Cerebellar nuclear complex (tissue), 1 donor: ENCODE data around the gene BCAN.

Experiments used
- DNase-seq, 2 experiments: peaks; one replicate each; lab custom pipeline; 2025; lab: John Stamatoyannopoulos, UW

BCAN gene

GRCh38 chr1:156662005-156662799 lies 20.3 kb downstream of the BCAN start:
- no peak for DNase-seq

- no peak for DNase-seq
These were observed 20.8 kb downstream of the BCAN start for GRCh38 chr1:156662800-156663055.

GRCh38 chr1:156663178-156663577 lies 21.3 kb downstream of the BCAN start:
- DNase-seq = no peak

- no peak for DNase-seq
These were observed 22.3 kb downstream of the BCAN start for GRCh38 chr1:156664046-156664766.

- no peak for DNase-seq
These were observed 23.0 kb downstream of the BCAN start for GRCh38 chr1:156664767-156665411.

- DNase-seq = no peak
These were observed 23.6 kb downstream of the BCAN start for GRCh38 chr1:156665539-156665938.

GRCh38 chr1:156666862-156667609 lies 25.1 kb downstream of the BCAN start:
- no peak for DNase-seq

GRCh38 chr1:156667610-156667967 lies 25.7 kb downstream of the BCAN start:
- DNase-seq = peak in 1 of 2 experiments; percentile 60

GRCh38 chr1:156667968-156668709 lies 26.2 kb downstream of the BCAN start:
- DNase-seq = no peak

- DNase-seq = no peak
These were observed 27.1 kb downstream of the BCAN start for GRCh38 chr1:156668801-156669637.

GRCh38 chr1:156669794-156670193 lies 27.9 kb downstream of the BCAN start:
- no peak for DNase-seq

GRCh38 chr1:156670359-156670758 lies 28.4 kb downstream of the BCAN start:
- no peak for DNase-seq

- no peak for DNase-seq
These were observed 28.9 kb downstream of the BCAN start for GRCh38 chr1:156670791-156671190.

- DNase-seq = no peak
These were observed 29.9 kb downstream of the BCAN start for GRCh38 chr1:156671804-156672203.

- DNase-seq = no peak
These were observed 31.6 kb downstream of the BCAN start for GRCh38 chr1:156673387-156674121.

- DNase-seq = no peak
These were observed 33.5 kb downstream of the BCAN start for GRCh38 chr1:156675210-156676113.

GRCh38 chr1:156676114-156676819 lies 34.4 kb downstream of the BCAN start:
- DNase-seq = no peak

- DNase-seq = no peak
These were observed 35.1 kb downstream of the BCAN start, which contains the start of gene NES for GRCh38 chr1:156676820-156677615. Gene NES (minus strand): TSS chr1:156677407. CDS start chr1:156677264, 143 bp downstream.
